Measurements from ENCODE around the gene SHD.
"Not testable (repeated sequence)": the region's sequence is repeated elsewhere in the genome, so short reads cannot be mapped to it uniquely, and the experiment has no call there.

SHD gene

DNA sequence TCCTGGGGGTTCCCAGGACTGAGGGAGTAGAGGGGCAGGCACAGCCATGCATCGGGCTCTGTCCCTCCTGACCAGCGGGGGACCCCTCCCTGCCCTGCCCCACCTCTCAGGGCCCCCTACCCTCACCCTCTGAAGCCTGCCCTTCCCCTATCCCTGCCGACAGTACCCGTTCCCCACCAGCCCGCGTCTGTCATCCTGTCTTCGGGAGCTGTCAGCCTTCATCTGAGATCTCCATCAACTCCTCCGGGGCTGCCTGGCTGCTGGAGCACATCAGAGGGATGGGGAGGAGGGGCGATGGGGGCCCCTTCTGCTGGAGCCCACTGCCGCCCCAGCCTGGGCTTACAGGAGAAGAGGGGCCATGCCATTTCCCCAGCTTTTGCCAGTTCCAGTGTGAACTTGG lies 6.2 kb upstream of the SHD start:
- no peak for DNase-seq (ENCODE audit: insufficient read length)
- no peak for TF ChIP-seq POLR2AphosphoS5 (IDR thresholded peaks at IDR 0.05; ENCODE audit: low read depth, low read length)
- no peak for TF ChIP-seq POLR2A (IDR thresholded peaks at IDR 0.05; ENCODE audit: low read depth, low read length)
- TF ChIP-seq TAF1 (IDR thresholded peaks at IDR 0.05; ENCODE audit: borderline replicate concordance, low read depth, low read length), result no peak
- FAIRE-seq, result no peak

DNA sequence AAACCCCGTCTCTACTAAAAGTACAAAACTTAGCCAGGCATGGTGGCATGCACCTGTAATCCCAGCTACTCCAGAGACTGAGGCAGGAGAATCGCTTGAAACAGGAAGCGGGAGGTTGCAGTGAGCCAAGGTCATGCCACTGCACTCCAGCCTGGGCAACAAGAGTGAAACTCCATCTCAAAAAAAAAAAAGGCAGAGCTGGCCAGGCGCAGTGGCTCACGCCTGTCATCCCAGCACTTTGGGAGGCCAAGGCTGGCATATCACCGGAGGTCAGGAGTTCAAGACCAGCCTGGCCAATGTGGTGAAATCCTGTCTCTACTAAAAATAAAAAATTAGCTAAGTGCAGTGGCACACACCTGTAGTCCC lies 4.8 kb upstream of the SHD start:
- DNase-seq (ENCODE audit: insufficient read length); FAIRE-seq: not testable (repeated sequence)

- no peak for DNase-seq (ENCODE audit: insufficient read length)
- TF ChIP-seq POLR2A (IDR thresholded peaks at IDR 0.05; ENCODE audit: low read depth, low read length) (no peak), TAF1 (IDR thresholded peaks at IDR 0.05; ENCODE audit: borderline replicate concordance, low read depth, low read length) (no peak), POLR2AphosphoS5 (IDR thresholded peaks at IDR 0.05; ENCODE audit: low read depth, low read length) (no peak)
- no peak for FAIRE-seq
Measured at GRCh38 chr19:4277191-4277696, 1.8 kb upstream of the SHD start.

DNA sequence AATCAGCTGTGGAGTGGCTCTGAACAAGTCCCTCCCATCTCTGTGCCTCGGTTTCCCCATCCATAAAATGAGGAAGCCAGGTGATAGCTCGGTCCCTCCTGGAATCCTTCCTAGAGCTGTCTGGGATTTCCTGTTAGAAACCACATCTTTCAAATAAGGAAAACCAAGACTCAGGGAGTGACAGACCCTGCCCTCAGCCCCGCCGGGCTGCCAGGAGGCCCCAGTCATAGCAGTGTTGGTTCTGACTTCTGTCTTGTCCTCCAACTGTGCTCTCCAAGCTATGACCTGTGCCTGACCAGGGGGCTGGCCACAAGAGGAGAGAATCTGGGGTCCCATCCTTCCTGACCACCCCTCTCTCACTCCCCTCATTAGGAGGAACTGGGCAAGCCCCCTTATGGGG lies 1.1 kb upstream of the SHD start:
- FAIRE-seq (no peak), DNase-seq (ENCODE audit: insufficient read length) (no peak)
- TF ChIP-seq POLR2A (IDR thresholded peaks at IDR 0.05; ENCODE audit: low read depth, low read length) (no peak), TAF1 (IDR thresholded peaks at IDR 0.05; ENCODE audit: borderline replicate concordance, low read depth, low read length) (no peak), POLR2AphosphoS5 (IDR thresholded peaks at IDR 0.05; ENCODE audit: low read depth, low read length) (no peak)

DNA sequence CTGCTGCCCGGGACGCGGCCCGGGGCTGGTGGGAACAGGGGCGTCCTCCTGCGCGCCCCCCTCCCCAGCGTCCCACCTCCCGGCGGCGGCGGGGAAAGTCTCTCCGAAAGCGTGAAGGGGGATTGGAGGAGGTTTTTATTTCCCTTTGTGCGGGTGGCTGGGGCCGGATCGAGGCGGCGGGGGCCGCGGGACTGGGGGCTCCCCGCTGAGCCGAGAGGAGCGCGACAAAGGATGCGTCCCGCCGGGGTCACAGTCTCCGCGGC lies 132 bp downstream of the SHD start:
- FAIRE-seq (no peak), DNase-seq (ENCODE audit: insufficient read length) (no peak)
- TF ChIP-seq POLR2A (IDR thresholded peaks at IDR 0.05; ENCODE audit: low read depth, low read length) (no peak), POLR2AphosphoS5 (IDR thresholded peaks at IDR 0.05; ENCODE audit: low read depth, low read length) (no peak), TAF1 (IDR thresholded peaks at IDR 0.05; ENCODE audit: borderline replicate concordance, low read depth, low read length) (no peak)

DNA sequence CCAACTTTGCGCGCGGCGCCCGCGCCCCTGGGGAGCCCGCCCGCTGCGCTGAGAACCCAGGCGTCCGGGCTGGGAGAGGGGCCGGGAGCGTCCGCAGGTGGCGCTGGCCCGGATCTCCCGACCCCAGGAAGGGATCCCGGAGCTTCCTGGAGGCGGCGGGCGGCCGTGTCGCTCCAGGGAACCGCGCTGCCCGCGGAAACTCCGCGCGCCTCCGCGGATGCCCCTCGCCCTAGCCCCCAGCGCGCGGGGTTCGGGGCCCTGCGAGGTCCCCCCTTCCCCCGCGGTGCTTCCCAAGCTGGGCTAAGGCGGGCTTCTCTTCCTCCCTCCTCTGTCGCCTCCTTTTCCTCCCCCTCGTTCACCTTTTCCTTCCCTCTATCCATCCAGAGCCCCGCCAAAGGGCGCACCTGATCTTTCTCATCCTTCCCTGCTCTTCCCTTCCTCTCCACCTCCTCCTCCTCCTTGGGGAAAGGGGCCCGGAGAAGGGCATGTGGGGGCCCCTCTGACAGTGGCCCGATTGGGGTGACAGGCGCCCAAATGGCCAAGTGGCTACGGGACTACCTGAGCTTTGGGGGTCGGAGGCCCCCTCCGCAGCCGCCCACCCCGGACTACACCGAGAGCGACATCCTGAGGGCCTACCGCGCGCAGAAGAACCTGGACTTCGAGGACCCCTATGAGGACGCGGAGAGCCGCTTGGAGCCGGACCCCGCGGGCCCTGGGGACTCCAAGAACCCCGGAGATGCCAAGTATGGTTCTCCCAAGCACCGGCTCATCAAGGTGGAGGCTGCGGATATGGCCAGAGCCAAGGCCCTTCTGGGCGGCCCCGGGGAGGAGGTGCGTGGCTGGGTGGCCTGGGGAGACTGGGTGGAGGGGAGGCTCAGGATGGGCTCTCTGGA lies 710 bp downstream of the SHD start:
- DNase-seq (ENCODE audit: insufficient read length) (no peak), FAIRE-seq (no peak)
- no peak for TF ChIP-seq POLR2AphosphoS5 (IDR thresholded peaks at IDR 0.05; ENCODE audit: low read depth, low read length)
- TF ChIP-seq TAF1 (IDR thresholded peaks at IDR 0.05; ENCODE audit: borderline replicate concordance, low read depth, low read length), result no peak

- TF ChIP-seq POLR2A (IDR thresholded peaks at IDR 0.05; ENCODE audit: low read depth, low read length) (no peak), POLR2AphosphoS5 (IDR thresholded peaks at IDR 0.05; ENCODE audit: low read depth, low read length) (no peak), TAF1 (IDR thresholded peaks at IDR 0.05; ENCODE audit: borderline replicate concordance, low read depth, low read length) (no peak)
- FAIRE-seq (no peak), DNase-seq (ENCODE audit: insufficient read length) (no peak)
Measured at GRCh38 chr19:4284176-4284958, 5.3 kb downstream of the SHD start.

DNA sequence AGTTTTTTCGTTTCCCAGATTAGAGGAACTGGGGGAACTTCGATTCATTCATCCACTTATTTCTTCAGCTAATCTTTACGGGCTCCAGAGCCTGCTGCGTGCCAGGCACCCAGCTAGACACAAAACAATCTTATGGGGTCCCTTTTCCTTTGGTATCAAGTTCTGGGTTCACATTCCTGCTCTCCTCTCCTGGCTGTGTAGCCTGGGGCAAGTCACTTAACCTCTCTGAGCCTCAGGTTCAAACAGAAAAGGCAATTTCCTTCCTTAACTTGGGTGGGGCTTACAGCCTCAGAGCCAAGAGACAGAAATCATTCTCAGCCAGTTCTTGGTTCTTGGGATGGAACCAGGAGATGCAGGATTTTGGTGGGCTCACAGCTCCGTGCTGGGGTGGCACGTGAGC lies 5.9 kb downstream of the SHD start:
- FAIRE-seq (no peak), DNase-seq (ENCODE audit: insufficient read length) (no peak)
- TF ChIP-seq POLR2AphosphoS5 (IDR thresholded peaks at IDR 0.05; ENCODE audit: low read depth, low read length), result no peak
- TF ChIP-seq TAF1 (IDR thresholded peaks at IDR 0.05; ENCODE audit: borderline replicate concordance, low read depth, low read length), result no peak
- TF ChIP-seq POLR2A (IDR thresholded peaks at IDR 0.05; ENCODE audit: low read depth, low read length), result no peak

DNA sequence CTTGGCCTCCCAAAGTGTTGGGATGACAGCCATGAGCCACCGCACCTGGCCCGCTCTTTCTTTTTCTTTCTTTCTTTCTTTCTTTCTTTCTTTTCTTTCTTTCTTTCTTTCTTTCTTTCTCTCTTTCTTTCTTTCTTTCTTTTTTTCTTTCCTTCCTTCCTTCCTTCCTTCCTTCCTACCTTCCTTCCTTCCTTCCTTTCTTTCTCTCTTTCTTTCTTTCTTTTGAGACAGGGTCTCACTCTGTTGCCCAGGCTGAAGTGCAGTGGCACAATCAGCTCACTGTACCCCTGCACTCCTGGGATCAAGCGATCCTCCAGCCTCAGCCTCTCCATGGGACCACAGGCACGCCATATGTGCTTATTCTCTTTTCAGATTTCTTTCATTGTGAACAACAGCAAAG lies 7.1 kb downstream of the SHD start:
- not testable (repeated sequence) for FAIRE-seq; DNase-seq (ENCODE audit: insufficient read length)

GRCh38 chr19:4288091-4288777 lies 9.2 kb downstream of the SHD start:
- no peak for DNase-seq (ENCODE audit: insufficient read length)
- TF ChIP-seq TAF1 (IDR thresholded peaks at IDR 0.05; ENCODE audit: borderline replicate concordance, low read depth, low read length) (no peak), POLR2AphosphoS5 (IDR thresholded peaks at IDR 0.05; ENCODE audit: low read depth, low read length) (no peak), POLR2A (IDR thresholded peaks at IDR 0.05; ENCODE audit: low read depth, low read length) (no peak)
- FAIRE-seq, result no peak

DNA sequence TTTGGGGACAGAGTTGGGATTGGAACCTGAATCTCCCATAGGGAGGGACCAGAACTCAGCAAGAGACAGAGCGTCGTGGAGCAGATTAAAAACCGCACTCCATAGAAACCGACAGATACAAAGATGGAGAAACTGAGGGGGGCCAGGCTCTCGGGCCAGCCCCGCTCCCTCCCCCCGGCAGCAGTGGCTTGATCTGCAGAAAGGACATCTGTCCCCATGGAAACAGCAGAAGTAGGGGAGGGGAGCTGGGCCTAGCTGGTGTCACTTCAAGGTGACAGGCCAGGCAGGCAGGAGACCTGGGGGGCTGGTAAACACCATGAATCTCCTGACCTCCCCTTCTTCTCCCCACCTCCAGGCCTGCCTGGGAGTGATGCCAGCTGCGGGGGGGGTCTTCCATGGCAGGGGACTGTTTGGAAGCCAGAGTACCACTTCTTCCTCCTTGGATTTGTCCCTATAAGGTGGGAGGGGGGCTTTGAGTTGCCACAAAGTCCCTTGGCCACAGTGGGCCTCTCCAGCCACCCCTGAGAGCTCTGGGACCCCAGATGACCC lies 12.2 kb downstream of the SHD start:
- DNase-seq (ENCODE audit: insufficient read length) (no peak), FAIRE-seq (no peak)
- TF ChIP-seq POLR2A (IDR thresholded peaks at IDR 0.05; ENCODE audit: low read depth, low read length), result no peak
- TF ChIP-seq TAF1 (IDR thresholded peaks at IDR 0.05; ENCODE audit: borderline replicate concordance, low read depth, low read length), result no peak
- TF ChIP-seq POLR2AphosphoS5 (IDR thresholded peaks at IDR 0.05; ENCODE audit: low read depth, low read length), result no peak

- TF ChIP-seq POLR2A (IDR thresholded peaks at IDR 0.05; ENCODE audit: low read depth, low read length), result no peak
- TF ChIP-seq POLR2AphosphoS5 (IDR thresholded peaks at IDR 0.05; ENCODE audit: low read depth, low read length), result no peak
- TF ChIP-seq TAF1 (IDR thresholded peaks at IDR 0.05; ENCODE audit: borderline replicate concordance, low read depth, low read length), result no peak
- no peak for FAIRE-seq
- no peak for DNase-seq (ENCODE audit: insufficient read length)
Measured at GRCh38 chr19:4292515-4292914, 13.4 kb downstream of the SHD start.
